Mucosa of gallbladder (tissue), 1 donor: Measurements from ENCODE around the gene SPAG16. TPM values are rescaled to one million over a fixed set of nuclear protein-coding genes. Genes with fewer than 3 reads are reported as not detected.
"Not testable (repeated sequence)": the region's sequence is repeated elsewhere in the genome, so short reads cannot be mapped to it uniquely, and the experiment has no call there.

ENCODE experiments used
- DNase-seq: peaks from one replicate; pipeline ENCODE4 v3.0.0-alpha.2; 2020; ENCODE audit warnings: low spot score
- total RNA-seq: library from RNA; stranded (reverse); gene quantifications from one replicate; pipeline ENCODE4 v1.2.1, GENCODE V29; 2021
- donor health status: DM: no; HTN: no; CAD: no.

Gene SPAG16
- total RNA-seq, 1 donor from 2014 or later, result 62.7 TPM

- DNase-seq, result not testable (repeated sequence)
Observed at GRCh38 chr2:213408426-213409070, 124.3 kb downstream of the SPAG16 start.

GRCh38 chr2:213410687-213411086 lies 126.4 kb downstream of the SPAG16 start:
- not testable (repeated sequence) for DNase-seq

- DNase-seq, result no peak
Observed at GRCh38 chr2:213411582-213412289, 127.5 kb downstream of the SPAG16 start.

- DNase-seq, result no peak
Observed at GRCh38 chr2:213415093-213415492, 130.8 kb downstream of the SPAG16 start.

- no peak for DNase-seq
Observed at GRCh38 chr2:213416832-213417231, 132.6 kb downstream of the SPAG16 start.

GRCh38 chr2:213419980-213420379 lies 135.7 kb downstream of the SPAG16 start:
- no peak for DNase-seq

GRCh38 chr2:213420828-213421385 lies 136.6 kb downstream of the SPAG16 start:
- DNase-seq, result no peak

GRCh38 chr2:213422211-213422610 lies 137.9 kb downstream of the SPAG16 start:
- no peak for DNase-seq

- DNase-seq, result no peak
Observed at GRCh38 chr2:213425618-213426017, 141.4 kb downstream of the SPAG16 start.

- no peak for DNase-seq
Observed at GRCh38 chr2:213429516-213429915, 145.3 kb downstream of the SPAG16 start.

GRCh38 chr2:213443921-213444320 lies 159.7 kb downstream of the SPAG16 start:
- no peak for DNase-seq

GRCh38 chr2:213451542-213452239 lies 167.4 kb downstream of the SPAG16 start:
- peak; percentile 42 for DNase-seq

GRCh38 chr2:213455316-213456008 lies 171.2 kb downstream of the SPAG16 start:
- DNase-seq, result no peak

- DNase-seq, result no peak
Observed at GRCh38 chr2:213475433-213475832, 191.2 kb downstream of the SPAG16 start.

- DNase-seq, result no peak
Observed at GRCh38 chr2:213476641-213477040, 192.4 kb downstream of the SPAG16 start.

- no peak for DNase-seq
Observed at GRCh38 chr2:213490087-213490486, 205.8 kb downstream of the SPAG16 start.

GRCh38 chr2:213491376-213491775 lies 207.1 kb downstream of the SPAG16 start:
- DNase-seq, result no peak

GRCh38 chr2:213496226-213496625 lies 212.0 kb downstream of the SPAG16 start:
- DNase-seq, result peak; percentile 16

- DNase-seq, result no peak
Observed at GRCh38 chr2:213500881-213501280, 216.6 kb downstream of the SPAG16 start.

GRCh38 chr2:213524164-213524563 lies 239.9 kb downstream of the SPAG16 start:
- DNase-seq, result no peak

GRCh38 chr2:213537579-213537978 lies 253.3 kb downstream of the SPAG16 start:
- no peak for DNase-seq

GRCh38 chr2:213544940-213545339 lies 260.7 kb downstream of the SPAG16 start:
- no peak for DNase-seq
